ENCODE data around the gene GJC2.

The GJC2 gene

DNA sequence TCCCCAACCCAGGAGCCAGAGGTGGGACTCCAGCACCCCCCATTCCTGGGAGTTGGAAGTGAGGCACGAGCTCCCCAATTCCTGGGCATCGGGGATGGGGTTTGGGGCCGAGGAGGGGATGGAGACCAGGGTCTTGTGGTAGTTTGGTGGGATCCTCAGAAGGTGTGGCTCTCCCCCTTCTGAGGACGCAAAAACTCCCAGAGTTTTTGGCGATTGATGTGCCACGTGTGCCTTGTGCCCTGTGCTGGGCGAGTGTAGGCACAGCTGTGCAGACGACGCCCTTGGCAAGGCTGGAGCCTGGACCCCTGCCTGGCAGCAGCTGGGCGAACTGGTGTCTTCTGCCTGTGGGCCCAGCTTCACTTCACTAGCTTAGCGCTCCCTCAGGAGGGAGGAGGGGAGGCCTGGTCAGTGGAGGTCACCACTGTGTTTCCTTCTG lies 7.0 kb upstream of the GJC2 start:
- TF ChIP-seq TAF1 (IDR thresholded peaks at IDR 0.05; ENCODE audit: borderline replicate concordance, insufficient read depth, low read length) (no peak), POLR2AphosphoS5 (IDR thresholded peaks at IDR 0.05; ENCODE audit: low read depth, low read length) (no peak), SIN3A (IDR thresholded peaks at IDR 0.05; ENCODE audit: borderline replicate concordance, insufficient read depth, low read length) (no peak), FOXP2 (optimal IDR thresholded peaks at IDR 0.05; ENCODE audit: borderline replicate concordance, extremely low read depth, extremely low read length, insufficient read depth) (no peak), REST (IDR thresholded peaks at IDR 0.05; ENCODE audit: insufficient read depth in 1 of 2, low read depth in 2 of 2, low read length in 2 of 2) (no peak)

- TF ChIP-seq FOXP2 (optimal IDR thresholded peaks at IDR 0.05; ENCODE audit: borderline replicate concordance, extremely low read depth, extremely low read length, insufficient read depth) = no peak
- no peak for TF ChIP-seq TAF1 (IDR thresholded peaks at IDR 0.05; ENCODE audit: borderline replicate concordance, insufficient read depth, low read length)
- TF ChIP-seq REST (IDR thresholded peaks at IDR 0.05; ENCODE audit: insufficient read depth in 1 of 2, low read depth in 2 of 2, low read length in 2 of 2) = no peak
- no peak for TF ChIP-seq SIN3A (IDR thresholded peaks at IDR 0.05; ENCODE audit: borderline replicate concordance, insufficient read depth, low read length)
- no peak for TF ChIP-seq POLR2AphosphoS5 (IDR thresholded peaks at IDR 0.05; ENCODE audit: low read depth, low read length)
These were observed 6.1 kb upstream of the GJC2 start for GRCh38 chr1:228143480-228144192.

DNA sequence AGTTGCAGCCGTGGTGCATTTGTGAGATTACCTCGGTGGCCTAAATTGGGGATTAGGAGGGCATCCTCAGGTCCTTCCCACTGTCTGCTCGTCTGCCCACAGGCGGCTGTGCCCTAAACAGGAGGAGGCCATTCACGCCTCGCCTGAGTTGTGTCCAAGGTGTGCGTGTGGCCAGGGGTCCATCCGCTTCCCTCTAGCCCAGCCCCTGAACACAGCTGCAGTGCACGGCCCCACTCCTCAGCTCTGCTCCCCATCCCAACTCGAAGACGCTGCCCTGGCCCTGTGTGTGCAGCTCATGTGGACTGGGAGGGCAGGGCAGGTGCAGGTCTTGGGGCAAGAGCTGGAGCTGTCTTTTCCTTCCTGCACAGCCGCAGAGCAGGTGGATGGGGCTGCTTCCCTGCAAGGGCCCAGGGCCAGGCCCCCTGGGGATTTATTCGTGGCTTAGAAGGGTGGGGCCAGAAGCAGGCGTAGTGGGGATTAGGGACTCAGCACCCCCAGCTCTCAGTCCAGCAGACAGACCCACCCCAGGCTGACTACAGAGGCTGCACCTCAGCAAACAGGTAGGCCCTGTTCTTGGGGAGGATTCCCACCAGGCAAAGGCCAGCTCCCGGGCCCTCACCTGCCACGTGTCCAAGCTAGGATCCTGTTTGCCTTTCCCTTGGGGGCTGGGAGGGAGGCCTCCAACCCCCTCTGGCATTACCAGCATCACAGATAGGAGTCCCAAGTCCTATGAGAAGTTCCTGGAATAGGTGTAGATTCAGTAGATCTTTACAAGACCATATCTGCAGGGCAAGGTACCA lies 5.3 kb upstream of the GJC2 start:
- no peak for TF ChIP-seq SIN3A (IDR thresholded peaks at IDR 0.05; ENCODE audit: borderline replicate concordance, insufficient read depth, low read length)
- no peak for TF ChIP-seq REST (IDR thresholded peaks at IDR 0.05; ENCODE audit: insufficient read depth in 1 of 2, low read depth in 2 of 2, low read length in 2 of 2)
- TF ChIP-seq TAF1 (IDR thresholded peaks at IDR 0.05; ENCODE audit: borderline replicate concordance, insufficient read depth, low read length) = no peak
- no peak for TF ChIP-seq FOXP2 (optimal IDR thresholded peaks at IDR 0.05; ENCODE audit: borderline replicate concordance, extremely low read depth, extremely low read length, insufficient read depth)
- TF ChIP-seq POLR2AphosphoS5 (IDR thresholded peaks at IDR 0.05; ENCODE audit: low read depth, low read length) = no peak

DNA sequence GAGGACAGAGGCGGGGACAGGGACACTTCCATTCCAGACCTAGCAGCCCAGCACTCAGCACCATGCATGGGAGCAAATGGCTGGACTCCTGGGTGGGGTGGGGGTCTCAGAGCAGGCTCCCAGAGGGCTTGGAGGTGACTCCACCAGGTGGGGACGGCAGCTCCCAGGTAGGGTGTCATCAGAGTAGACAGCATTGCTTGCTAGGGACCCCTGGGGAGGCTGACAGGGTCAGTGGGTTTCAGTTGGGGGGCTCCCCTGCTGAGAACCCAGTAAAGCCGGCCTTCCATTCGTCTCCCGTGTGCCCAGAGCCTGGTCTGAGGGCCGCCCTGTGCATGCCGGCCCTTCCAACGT lies 4.8 kb upstream of the GJC2 start:
- TF ChIP-seq FOXP2 (optimal IDR thresholded peaks at IDR 0.05; ENCODE audit: borderline replicate concordance, extremely low read depth, extremely low read length, insufficient read depth) = no peak
- no peak for TF ChIP-seq TAF1 (IDR thresholded peaks at IDR 0.05; ENCODE audit: borderline replicate concordance, insufficient read depth, low read length)
- TF ChIP-seq SIN3A (IDR thresholded peaks at IDR 0.05; ENCODE audit: borderline replicate concordance, insufficient read depth, low read length) = no peak
- no peak for TF ChIP-seq POLR2AphosphoS5 (IDR thresholded peaks at IDR 0.05; ENCODE audit: low read depth, low read length)
- TF ChIP-seq REST (IDR thresholded peaks at IDR 0.05; ENCODE audit: insufficient read depth in 1 of 2, low read depth in 2 of 2, low read length in 2 of 2) = no peak
